Fibroblast of the aortic adventitia (primary cell): ENCODE data around the gene TENT5C. TPM values are rescaled to one million over a fixed set of nuclear protein-coding genes. Genes with fewer than 3 reads are reported as not detected.
A peak's percentile ranks its signal among the peaks of the same experiment; 100 is the strongest.

Experiments used
- DNase-seq: peaks from one replicate; pipeline ENCODE4 v3.0.0-alpha.2; 2010; ENCODE audit warnings: low read depth
- H3K4me3 ChIP-seq: 2 replicates; pipeline ENCODE4 v1.5.1; 2011; ENCODE audit warnings: low read depth, mild to moderate bottlenecking, control low read depth, low read length, moderate library complexity
- CTCF ChIP-seq: IDR thresholded peaks from 2 replicates; pipeline ENCODE4 v1.5.1; 2011; ENCODE audit warnings: mild to moderate bottlenecking, low read length, control low read depth, inconsistent platforms; ENCODE audit not compliant: insufficient read depth
- total RNA-seq: library from RNA; depleted of rRNA; stranded (reverse); fragments of >200 nt; gene quantifications from 2 replicates; pipeline ENCODE4 v1.2.3, GENCODE V29; 2012; ENCODE audit warnings: low replicate concordance

The TENT5C gene
- total RNA-seq, 1 donor: 0.45 TPM

GRCh38 chr1:117599286-117600221 lies 6.3 kb upstream of the TENT5C start:
- no peak overlapping the region for H3K4me3 ChIP-seq
- no peak for DNase-seq
- no peak for TF ChIP-seq CTCF

GRCh38 chr1:117600325-117600943 lies 5.4 kb upstream of the TENT5C start:
- H3K4me3 ChIP-seq: no peak overlapping the region
- no peak for TF ChIP-seq CTCF
- DNase-seq: no peak

- TF ChIP-seq CTCF: no peak
- peak; percentile 97 for DNase-seq
- H3K4me3 ChIP-seq: no peak overlapping the region
These were observed 4.9 kb upstream of the TENT5C start for GRCh38 chr1:117600966-117601365.

- no peak for TF ChIP-seq CTCF
- H3K4me3 ChIP-seq: no peak overlapping the region
- no peak for DNase-seq
These were observed 3.0 kb upstream of the TENT5C start for GRCh38 chr1:117602862-117603261.

GRCh38 chr1:117605164-117605773 lies 579 bp upstream of the TENT5C start:
- H3K4me3 ChIP-seq: peak overlapping the region; percentile 71
- TF ChIP-seq CTCF: no peak
- peak; percentile 58 for DNase-seq

GRCh38 chr1:117606649-117607430 lies 992 bp downstream of the TENT5C start:
- no peak for TF ChIP-seq CTCF
- H3K4me3 ChIP-seq: peak overlapping the region; percentile 71
- peak; percentile 58 for DNase-seq
